ENCODE measurements around the gene SLC7A1. TPM values are rescaled to one million over a fixed set of nuclear protein-coding genes. Genes with fewer than 3 reads are reported as not detected.

SLC7A1 gene
- total and polyA plus RNA-seq, 4 donors, result 0.90 to 22.6 (median 1.4) TPM

DNA sequence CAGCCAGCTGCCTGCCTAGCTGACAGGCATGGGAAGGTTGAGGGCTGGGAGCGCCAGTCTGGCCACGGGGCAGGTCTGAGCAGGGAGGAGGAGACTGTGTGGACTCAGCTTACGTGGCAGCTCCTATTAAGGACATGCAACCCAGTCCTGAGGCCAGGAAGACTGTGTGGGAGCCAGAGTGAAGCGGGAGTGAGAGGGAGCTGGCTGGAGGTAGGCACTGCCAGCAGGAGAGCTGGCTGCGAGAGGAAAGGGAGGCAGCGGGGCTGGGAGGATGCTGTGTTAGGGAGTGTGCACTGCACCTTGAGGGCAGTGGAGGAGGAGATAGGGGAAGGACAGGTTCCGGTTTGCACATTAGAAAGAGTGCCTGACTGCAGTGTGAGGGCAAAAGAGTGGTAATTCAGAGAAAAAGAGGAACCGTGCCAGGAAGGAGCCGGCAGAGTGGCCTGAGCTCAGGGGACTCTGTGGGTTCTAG, 99.2 kb downstream of the SLC7A1 start:
- no peaks in the 10 kb centered on the region for H3K9me3 ChIP-seq (ENCODE audit: control insufficient read depth in 4 of 4, low read length in 3 of 4)
- no peak overlapping the region for H3K9ac ChIP-seq (ENCODE audit: low read depth in 1 of 2, low read length in 2 of 2)
- DNase-seq (ENCODE audit: low spot score), result no peak
- H3K4me1 ChIP-seq (ENCODE audit: control insufficient read depth in 4 of 4, insufficient read depth in 4 of 4, low read length in 3 of 4), result no peaks in the 10 kb centered on the region
- H3K27me3 ChIP-seq (ENCODE audit: control insufficient read depth in 4 of 4, insufficient read depth in 4 of 4, low read length in 3 of 4), result no peaks in the 10 kb centered on the region
- H3K36me3 ChIP-seq (ENCODE audit: control insufficient read depth in 4 of 4, insufficient read depth in 3 of 4, low read depth in 1 of 4, low read length in 3 of 4), result no peaks in the 10 kb centered on the region
- TF ChIP-seq HNF4G (IDR thresholded peaks at IDR 0.05) (no peak), SP1 (IDR thresholded peaks at IDR 0.05) (no peak), JUND (IDR thresholded peaks at IDR 0.05) (no peak), TAF1 (conservative IDR thresholded peaks at IDR 0.05) (no peak), GABPA (IDR thresholded peaks at IDR 0.05 in 1 of 2, conservative IDR thresholded peaks at IDR 0.05 in 1 of 2) (no peak), RXRA (IDR thresholded peaks at IDR 0.05) (no peak)
- TF ChIP-seq, protein P1, sequence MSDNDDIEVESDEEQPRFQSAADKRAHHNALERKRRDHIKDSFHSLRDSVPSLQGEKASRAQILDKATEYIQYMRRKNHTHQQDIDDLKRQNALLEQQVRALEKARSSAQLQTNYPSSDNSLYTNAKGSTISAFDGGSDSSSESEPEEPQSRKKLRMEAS (IDR thresholded peaks at IDR 0.05), result no peak
- TF ChIP-seq, protein P2, sequence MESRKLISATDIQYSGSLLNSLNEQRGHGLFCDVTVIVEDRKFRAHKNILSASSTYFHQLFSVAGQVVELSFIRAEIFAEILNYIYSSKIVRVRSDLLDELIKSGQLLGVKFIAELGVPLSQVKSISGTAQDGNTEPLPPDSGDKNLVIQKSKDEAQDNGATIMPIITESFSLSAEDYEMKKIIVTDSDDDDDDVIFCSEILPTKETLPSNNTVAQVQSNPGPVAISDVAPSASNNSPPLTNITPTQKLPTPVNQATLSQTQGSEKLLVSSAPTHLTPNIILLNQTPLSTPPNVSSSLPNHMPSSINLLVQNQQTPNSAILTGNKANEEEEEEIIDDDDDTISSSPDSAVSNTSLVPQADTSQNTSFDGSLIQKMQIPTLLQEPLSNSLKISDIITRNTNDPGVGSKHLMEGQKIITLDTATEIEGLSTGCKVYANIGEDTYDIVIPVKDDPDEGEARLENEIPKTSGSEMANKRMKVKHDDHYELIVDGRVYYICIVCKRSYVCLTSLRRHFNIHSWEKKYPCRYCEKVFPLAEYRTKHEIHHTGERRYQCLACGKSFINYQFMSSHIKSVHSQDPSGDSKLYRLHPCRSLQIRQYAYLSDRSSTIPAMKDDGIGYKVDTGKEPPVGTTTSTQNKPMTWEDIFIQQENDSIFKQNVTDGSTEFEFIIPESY (IDR thresholded peaks at IDR 0.05), result no peak
- WGBS, result 73% methylated on average over 9 of the region's 9 CpGs
- H3K27ac ChIP-seq (ENCODE audit: low read depth in 1 of 2, low read length in 2 of 2), result no peak overlapping the region
- H3K4me3 ChIP-seq (ENCODE audit: low read depth in 1 of 3, low read length in 3 of 3), result no peak overlapping the region

DNA sequence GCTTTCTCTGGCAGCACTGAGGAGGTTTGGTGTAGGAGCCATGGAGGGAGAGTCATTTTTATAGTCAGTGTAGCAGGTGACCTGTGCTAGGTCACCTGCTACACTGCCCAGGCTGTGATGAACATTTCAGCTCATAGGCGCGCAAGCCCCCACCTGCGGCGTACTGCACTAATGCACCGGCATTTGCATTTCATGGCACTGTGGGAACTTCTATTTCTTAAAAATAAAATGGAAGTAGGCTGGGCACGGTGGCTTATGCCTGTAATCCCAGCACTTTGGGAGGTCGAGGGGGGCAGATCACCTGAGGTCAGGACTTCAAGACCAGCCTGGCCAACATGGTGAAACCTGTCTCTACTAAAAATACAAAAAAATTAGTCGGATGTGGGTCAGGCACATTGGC, 101.0 kb downstream of the SLC7A1 start:
- TF ChIP-seq FOXA1 (IDR thresholded peaks at IDR 0.05), result no peak
- TF ChIP-seq HNF4G (IDR thresholded peaks at IDR 0.05), result no peak
- TF ChIP-seq, protein P2 (IDR thresholded peaks at IDR 0.05), result no peak
- no peak for TF ChIP-seq NR2F2 (IDR thresholded peaks at IDR 0.05)
- no peak for TF ChIP-seq EGR1 (IDR thresholded peaks at IDR 0.05; ENCODE audit: low read depth in 2 of 2)
- TF ChIP-seq, protein P3, sequence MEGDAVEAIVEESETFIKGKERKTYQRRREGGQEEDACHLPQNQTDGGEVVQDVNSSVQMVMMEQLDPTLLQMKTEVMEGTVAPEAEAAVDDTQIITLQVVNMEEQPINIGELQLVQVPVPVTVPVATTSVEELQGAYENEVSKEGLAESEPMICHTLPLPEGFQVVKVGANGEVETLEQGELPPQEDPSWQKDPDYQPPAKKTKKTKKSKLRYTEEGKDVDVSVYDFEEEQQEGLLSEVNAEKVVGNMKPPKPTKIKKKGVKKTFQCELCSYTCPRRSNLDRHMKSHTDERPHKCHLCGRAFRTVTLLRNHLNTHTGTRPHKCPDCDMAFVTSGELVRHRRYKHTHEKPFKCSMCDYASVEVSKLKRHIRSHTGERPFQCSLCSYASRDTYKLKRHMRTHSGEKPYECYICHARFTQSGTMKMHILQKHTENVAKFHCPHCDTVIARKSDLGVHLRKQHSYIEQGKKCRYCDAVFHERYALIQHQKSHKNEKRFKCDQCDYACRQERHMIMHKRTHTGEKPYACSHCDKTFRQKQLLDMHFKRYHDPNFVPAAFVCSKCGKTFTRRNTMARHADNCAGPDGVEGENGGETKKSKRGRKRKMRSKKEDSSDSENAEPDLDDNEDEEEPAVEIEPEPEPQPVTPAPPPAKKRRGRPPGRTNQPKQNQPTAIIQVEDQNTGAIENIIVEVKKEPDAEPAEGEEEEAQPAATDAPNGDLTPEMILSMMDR (IDR thresholded peaks at IDR 0.05; ENCODE audit: low read depth, low read length, missing input control), result no peak
- TF ChIP-seq, protein P1 (IDR thresholded peaks at IDR 0.05), result no peak
- TF ChIP-seq JUND (IDR thresholded peaks at IDR 0.05), result no peak
- no peak for TF ChIP-seq HNF4A (conservative IDR thresholded peaks at IDR 0.05)
- no peak for TF ChIP-seq GABPA (IDR thresholded peaks at IDR 0.05 in 1 of 2, conservative IDR thresholded peaks at IDR 0.05 in 1 of 2)
- TF ChIP-seq TAF1 (conservative IDR thresholded peaks at IDR 0.05), result no peak
- no peak for TF ChIP-seq YY1 (IDR thresholded peaks at IDR 0.05)
- whole genome bisulfite sequencing, result 91% methylated on average over 8 of the region's 8 CpGs
- H3K27ac ChIP-seq (ENCODE audit: low read depth in 1 of 2, low read length in 2 of 2), result no peak overlapping the region

More for the DNA sequence above, 101.0 kb downstream of the SLC7A1 start:
- Histone ChIP-seq H3K9me3 (ENCODE audit: control insufficient read depth in 4 of 4, low read length in 3 of 4) (no peaks in the 10 kb centered on the region), H3K27me3 (ENCODE audit: control insufficient read depth in 4 of 4, insufficient read depth in 4 of 4, low read length in 3 of 4) (no peaks in the 10 kb centered on the region), H3K4me1 (ENCODE audit: control insufficient read depth in 4 of 4, insufficient read depth in 4 of 4, low read length in 3 of 4) (no peaks in the 10 kb centered on the region), H3K36me3 (ENCODE audit: control insufficient read depth in 4 of 4, insufficient read depth in 3 of 4, low read depth in 1 of 4, low read length in 3 of 4) (no peaks in the 10 kb centered on the region), H3K4me3 (ENCODE audit: low read depth in 1 of 3, low read length in 3 of 3) (no peak overlapping the region), H3K9ac (ENCODE audit: low read depth in 1 of 2, low read length in 2 of 2) (no peak overlapping the region)
- no peak for DNase-seq (ENCODE audit: low spot score)
